Left ventricle myocardium inferior (tissue), 1 donor: Measurements from ENCODE around the gene MCTP2. TPM values are rescaled to one million over a fixed set of nuclear protein-coding genes. Genes with fewer than 3 reads are reported as not detected.

Experiments
- DNase-seq: peaks from one replicate; pipeline ENCODE4 v3.0.0-alpha.2; 2020
- H3K27ac ChIP-seq: fragments of 200-600 bp; replicated peaks from 2 replicates; pipeline ENCODE4 v1.8.0; 2021
- H3K27me3 ChIP-seq: fragments of 200-600 bp; 2 replicates; pipeline ENCODE4 v1.8.0; 2021; ENCODE audit warnings: low read depth
- H3K36me3 ChIP-seq: fragments of 200-600 bp; 2 replicates; pipeline ENCODE4 v1.8.0; 2021
- H3K4me1 ChIP-seq: fragments of 200-600 bp; 2 replicates; pipeline ENCODE4 v1.8.0; 2021
- H3K4me3 ChIP-seq: fragments of 200-600 bp; 2 replicates; pipeline ENCODE4 v1.8.0; 2021; ENCODE audit warnings: mild to moderate bottlenecking, moderate library complexity
- H3K9me3 ChIP-seq: fragments of 200-600 bp; replicated peaks from 2 replicates; pipeline ENCODE4 v1.8.0; 2021
- intact Hi-C: fragments of 100-400 bp; cut with micrococcal nuclease; formaldehyde crosslinking; loops from one replicate; pipeline ENCODE4 v1.11.0; 2022
- total RNA-seq: library from RNA; stranded (reverse); fragmentation: NEBNext Ultra II Directional; extraction: Animal tissue kit (Norgen Biotek cat#: 25700); gene quantifications from one replicate; pipeline ENCODE4 v1.2.1, GENCODE V29; 2021
- TF ChIP-seq, protein P1 (sequence below): fragments of 200-600 bp; IDR thresholded peaks from 2 replicates; pipeline ENCODE4 v1.8.0; 2021; ENCODE audit warnings: antibody characterized with exemption, mild to moderate bottlenecking, borderline replicate concordance
- donor health status: DM: no; HTN: yes; CAD: no; lungs with severe emphysema.

Gene MCTP2
- total RNA-seq, 1 donor from 2014 or later: 1.0 TPM

DNA sequence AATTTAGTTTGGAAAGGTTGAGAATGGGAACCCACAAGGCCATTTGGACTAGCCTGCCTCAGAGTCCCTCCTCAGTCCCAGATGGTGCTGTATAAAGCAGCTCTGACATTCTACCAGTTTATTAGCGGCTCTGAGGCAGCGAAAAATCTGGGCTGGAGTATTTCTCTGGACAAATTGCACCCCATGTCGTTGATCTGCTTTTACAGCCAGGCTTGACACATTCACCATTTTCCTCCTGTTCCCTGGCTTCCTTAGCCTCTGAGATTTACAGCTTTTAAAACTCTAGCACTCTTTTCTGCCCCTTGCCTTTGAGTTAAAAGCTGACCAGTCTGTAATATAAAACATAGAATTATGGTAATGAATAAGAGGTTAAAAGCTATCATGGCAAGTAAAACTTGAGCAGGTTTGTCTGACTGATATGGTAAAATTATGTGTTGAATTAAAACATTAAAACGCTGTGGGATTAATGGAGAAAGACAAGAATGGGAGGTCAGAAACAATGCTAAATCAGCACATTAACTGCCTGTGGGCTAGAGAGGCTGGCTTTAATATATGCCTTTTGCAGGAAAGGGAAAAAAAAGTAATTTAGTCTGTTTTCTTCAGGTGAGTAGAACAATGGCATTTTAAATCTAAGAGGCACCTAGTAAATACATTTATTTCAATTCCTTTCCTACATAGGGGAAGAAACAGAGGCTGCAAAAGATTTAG, 131.2 kb downstream of the MCTP2 start:
- no peak overlapping the region for H3K27ac ChIP-seq
- no peaks in the 10 kb centered on the region for H3K4me1 ChIP-seq
- no peak overlapping the region for H3K4me3 ChIP-seq
- TF ChIP-seq, protein P1, sequence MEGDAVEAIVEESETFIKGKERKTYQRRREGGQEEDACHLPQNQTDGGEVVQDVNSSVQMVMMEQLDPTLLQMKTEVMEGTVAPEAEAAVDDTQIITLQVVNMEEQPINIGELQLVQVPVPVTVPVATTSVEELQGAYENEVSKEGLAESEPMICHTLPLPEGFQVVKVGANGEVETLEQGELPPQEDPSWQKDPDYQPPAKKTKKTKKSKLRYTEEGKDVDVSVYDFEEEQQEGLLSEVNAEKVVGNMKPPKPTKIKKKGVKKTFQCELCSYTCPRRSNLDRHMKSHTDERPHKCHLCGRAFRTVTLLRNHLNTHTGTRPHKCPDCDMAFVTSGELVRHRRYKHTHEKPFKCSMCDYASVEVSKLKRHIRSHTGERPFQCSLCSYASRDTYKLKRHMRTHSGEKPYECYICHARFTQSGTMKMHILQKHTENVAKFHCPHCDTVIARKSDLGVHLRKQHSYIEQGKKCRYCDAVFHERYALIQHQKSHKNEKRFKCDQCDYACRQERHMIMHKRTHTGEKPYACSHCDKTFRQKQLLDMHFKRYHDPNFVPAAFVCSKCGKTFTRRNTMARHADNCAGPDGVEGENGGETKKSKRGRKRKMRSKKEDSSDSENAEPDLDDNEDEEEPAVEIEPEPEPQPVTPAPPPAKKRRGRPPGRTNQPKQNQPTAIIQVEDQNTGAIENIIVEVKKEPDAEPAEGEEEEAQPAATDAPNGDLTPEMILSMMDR: no peak
- intact Hi-C loops: no loop called here
- H3K9me3 ChIP-seq: no peaks in the 10 kb centered on the region
- no peaks in the 10 kb centered on the region for H3K36me3 ChIP-seq
- H3K27me3 ChIP-seq: peaks cover 61% of the 10 kb centered on the region
- no peak for DNase-seq

DNA sequence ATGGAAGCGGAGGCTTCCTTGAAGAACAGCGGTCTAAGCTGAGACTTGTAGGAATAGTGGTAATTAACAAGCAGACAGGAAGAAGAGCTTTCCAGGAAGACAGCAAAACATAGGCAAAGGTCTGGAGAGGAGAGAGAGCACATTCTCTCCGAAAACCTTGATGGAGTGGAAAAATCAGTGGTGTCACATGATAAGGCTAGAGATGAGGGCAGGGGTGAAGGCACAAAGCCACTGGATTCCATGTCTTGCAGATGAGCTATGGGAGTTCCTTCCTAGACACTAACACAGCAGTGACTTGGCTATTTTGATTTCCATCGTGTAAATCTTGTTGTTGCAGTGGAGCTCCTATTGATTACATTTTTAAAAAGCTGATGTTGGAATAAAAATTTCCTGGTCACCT, 132.0 kb downstream of the MCTP2 start:
- peaks cover 69% of the 10 kb centered on the region for H3K27me3 ChIP-seq
- no peaks in the 10 kb centered on the region for H3K36me3 ChIP-seq
- no peaks in the 10 kb centered on the region for H3K9me3 ChIP-seq
- H3K4me1 ChIP-seq: no peaks in the 10 kb centered on the region
- TF ChIP-seq, protein P1: no peak
- no peak overlapping the region for H3K27ac ChIP-seq
- intact Hi-C loops: no loop called here
- H3K4me3 ChIP-seq: no peak overlapping the region
- no peak for DNase-seq

DNA sequence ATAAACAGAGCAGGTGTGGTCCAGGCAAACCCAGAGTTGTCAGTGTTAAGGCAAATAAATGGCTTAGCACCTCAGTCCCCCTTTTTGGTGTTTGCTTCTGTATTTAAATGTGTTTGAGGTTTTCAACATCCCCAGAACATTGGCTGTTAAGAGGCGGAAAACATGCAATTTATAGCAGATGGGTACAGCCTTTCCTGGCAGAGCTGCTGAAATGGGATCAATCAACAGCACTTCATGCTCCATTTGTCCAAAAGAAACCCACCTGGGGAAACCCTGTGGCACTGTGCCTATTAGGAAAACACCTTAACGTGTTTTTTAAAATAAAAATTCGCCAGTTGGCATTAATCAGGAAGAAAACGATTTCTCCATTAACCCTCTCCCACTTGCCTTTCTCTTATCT, 135.4 kb downstream of the MCTP2 start:
- intact Hi-C loops: no loop called here
- H3K27me3 ChIP-seq: peaks cover 83% of the 10 kb centered on the region
- TF ChIP-seq, protein P1: no peak
- H3K9me3 ChIP-seq: no peaks in the 10 kb centered on the region
- DNase-seq: no peak
- no peaks in the 10 kb centered on the region for H3K36me3 ChIP-seq
- H3K4me1 ChIP-seq: no peaks in the 10 kb centered on the region
- no peak overlapping the region for H3K4me3 ChIP-seq
- H3K27ac ChIP-seq: no peak overlapping the region

DNA sequence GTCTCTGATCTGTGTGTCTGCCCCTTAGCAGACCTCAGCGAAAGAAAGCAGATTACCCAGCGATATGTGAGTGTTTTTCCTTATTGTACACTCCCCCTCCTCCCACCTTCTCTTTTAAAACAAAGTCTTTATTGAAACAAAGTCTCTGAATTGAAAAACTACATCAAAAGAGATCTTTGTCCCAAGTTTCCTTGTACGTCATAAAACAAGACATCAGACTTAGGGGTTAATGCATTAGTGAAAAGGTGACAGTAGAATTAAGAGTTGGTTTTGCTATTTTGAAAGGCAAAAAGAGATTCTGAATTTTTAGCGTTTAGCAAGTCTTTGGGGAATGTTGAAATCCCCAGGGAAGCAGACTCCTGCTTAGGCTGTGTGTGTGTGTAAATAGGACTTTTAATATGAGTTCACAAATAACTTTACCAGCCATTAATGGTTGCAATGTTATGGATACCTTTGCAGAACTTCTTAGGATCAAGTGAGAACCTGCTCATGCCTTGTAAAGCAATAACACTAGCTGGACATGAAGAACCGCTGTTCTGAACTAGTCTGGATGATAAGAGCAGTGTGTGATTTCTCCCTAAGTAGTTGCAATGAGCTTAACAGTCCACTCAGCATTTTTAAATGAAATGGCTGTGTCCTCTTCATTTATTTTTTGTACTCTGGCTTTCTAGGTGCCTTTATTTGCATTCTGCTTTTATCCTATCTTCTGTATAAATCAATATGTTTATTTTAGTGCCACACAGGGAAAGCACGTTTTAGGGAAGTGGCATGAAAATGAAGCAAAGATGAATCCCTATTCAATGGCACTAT, 136.6 kb downstream of the MCTP2 start:
- H3K4me3 ChIP-seq: no peak overlapping the region
- intact Hi-C loops: no loop called here
- TF ChIP-seq, protein P1: no peak
- no peaks in the 10 kb centered on the region for H3K9me3 ChIP-seq
- H3K27me3 ChIP-seq: peaks cover 72% of the 10 kb centered on the region
- H3K36me3 ChIP-seq: no peaks in the 10 kb centered on the region
- no peak for DNase-seq
- H3K27ac ChIP-seq: no peak overlapping the region
- H3K4me1 ChIP-seq: no peaks in the 10 kb centered on the region

DNA sequence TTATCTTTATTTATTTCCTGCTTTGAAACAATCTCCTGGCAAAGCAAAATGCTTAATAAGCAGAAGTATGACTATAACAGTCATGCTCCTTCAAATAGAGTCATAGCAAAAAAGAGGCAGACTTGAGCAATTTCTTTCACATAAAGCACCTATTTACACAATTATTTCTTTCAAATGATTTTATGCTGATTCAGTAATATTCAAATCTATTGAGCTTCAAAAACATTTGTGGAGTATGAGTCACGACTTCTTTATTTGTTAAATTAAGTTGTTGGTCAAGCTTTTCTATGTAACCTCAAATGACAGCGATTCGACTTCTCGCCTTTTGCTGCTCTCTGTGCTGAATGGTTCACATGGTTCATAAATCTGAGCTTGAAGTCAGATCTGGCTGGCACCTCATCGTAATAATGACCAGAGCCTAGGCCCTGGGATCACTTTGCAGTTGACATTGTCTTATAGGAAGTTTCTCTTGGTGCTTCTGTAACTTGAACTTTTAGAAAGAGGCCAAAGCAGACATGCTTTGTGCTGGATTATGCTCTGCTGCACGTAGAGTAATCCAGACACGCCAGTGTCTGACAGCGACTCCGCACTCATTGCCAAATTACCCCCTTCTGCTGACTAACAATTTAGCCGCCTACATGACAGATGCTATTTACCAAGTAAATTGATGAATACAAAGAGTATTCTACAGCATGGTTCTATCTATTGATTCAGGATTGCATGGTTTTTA, 139.0 kb downstream of the MCTP2 start:
- Histone ChIP-seq H3K4me1 (no peaks in the 10 kb centered on the region), H3K27me3 (peaks cover 59% of the 10 kb centered on the region), H3K27ac (no peak overlapping the region), H3K36me3 (no peaks in the 10 kb centered on the region), H3K9me3 (no peaks in the 10 kb centered on the region), H3K4me3 (no peak overlapping the region)
- intact Hi-C loops: no loop called here
- no peak for DNase-seq
- TF ChIP-seq, protein P1: no peak
